IMR-90 (cell line): ENCODE data around the gene VAV3. TPM values are rescaled to one million over a fixed set of nuclear protein-coding genes. Genes with fewer than 3 reads are reported as not detected.

ENCODE experiments used
- ATAC-seq: fragments of 200-7000 bp; cut with Tn5 transposase; 2 replicates; pipeline ENCODE4 v1.9.1; 2020; ENCODE audit warnings: low read depth, mild to moderate bottlenecking, moderate library complexity
- BruUV-seq: library from RNA; stranded (reverse); fragments of 400-500 nt; replicated peaks from 2 replicates; lab custom pipeline; 2021; lab: Mats Ljungman, UMichigan
- CTCF ChIA-PET: fragments of 300-600 bp; formaldehyde crosslinking; extraction: SDS; loops from one replicate; lab custom pipeline; 2021; ENCODE audit warnings: antibody characterized with exemption; lab: Yijun Ruan, JAX
- POLR2A ChIA-PET: fragments of 300-600 bp; sonication (Branson Sonifier 250); formaldehyde crosslinking; loops from one replicate; lab custom pipeline; 2022; ENCODE audit warnings: antibody characterized with exemption; ENCODE audit not compliant: unreplicated experiment; lab: Charles Lee
- DNase-seq: peaks from one replicate; pipeline ENCODE4 v3.0.0; 2013
- H2AFZ ChIP-seq: replicated peaks from 2 replicates; pipeline ENCODE3; 2013; ENCODE audit warnings: low read length, mild to moderate bottlenecking; ENCODE audit not compliant: poor library complexity
- H2AK5ac ChIP-seq: 2 replicates; pipeline ENCODE4 v1.6.1; 2013; ENCODE audit warnings: low read depth, low read length, inconsistent platforms
- H2AK9ac ChIP-seq: replicated peaks from 2 replicates; pipeline ENCODE3; 2013; ENCODE audit warnings: mild to moderate bottlenecking, low read depth, low read length, moderate library complexity; ENCODE audit not compliant: poor library complexity
- H2BK120ac ChIP-seq: 2 replicates; pipeline ENCODE4 v1.6.1; 2013; ENCODE audit warnings: low read depth, low read length, inconsistent platforms
- H2BK15ac ChIP-seq: 3 replicates; pipeline ENCODE4 v1.6.1; 2013; ENCODE audit warnings: low read depth, low read length, inconsistent platforms
- H2BK20ac ChIP-seq: 2 replicates; pipeline ENCODE4 v1.6.1; 2013; ENCODE audit warnings: low read depth, mild to moderate bottlenecking, inconsistent platforms, low read length, moderate library complexity
- H2BK5ac ChIP-seq: 2 replicates; pipeline ENCODE4 v1.6.1; 2013; ENCODE audit warnings: mild to moderate bottlenecking, low read depth, low read length, inconsistent platforms; ENCODE audit not compliant: poor library complexity, severe bottlenecking
- H3K14ac ChIP-seq: replicated peaks from 2 replicates; pipeline ENCODE4 v1.6.1; 2013; ENCODE audit warnings: low read depth, low read length, inconsistent platforms
- H3K18ac ChIP-seq: 2 replicates; pipeline ENCODE4 v1.6.1; 2013; ENCODE audit warnings: low read depth, low read length, control low read depth
- H3K23ac ChIP-seq: 2 replicates; pipeline ENCODE4 v1.6.1; 2013; ENCODE audit warnings: low read depth, low read length, inconsistent platforms
- H3K27ac ChIP-seq: 2 replicates; pipeline ENCODE4 v1.5.1; 2013; ENCODE audit warnings: mild to moderate bottlenecking, control low read depth, low read length; ENCODE audit not compliant: insufficient read depth
- H3K27me3 ChIP-seq: 2 replicates; pipeline ENCODE4 v1.6.1; 2013; ENCODE audit warnings: low read length; ENCODE audit not compliant: control insufficient read depth, insufficient read depth
- H3K36me3 ChIP-seq: 2 replicates; pipeline ENCODE4 v1.6.1; 2013; ENCODE audit warnings: low read length, mixed read lengths; ENCODE audit not compliant: control insufficient read depth, insufficient read depth
- H3K4ac ChIP-seq: 2 replicates; pipeline ENCODE4 v1.6.1; 2013; ENCODE audit warnings: low read depth, low read length, inconsistent platforms
- H3K4me1 ChIP-seq: 2 replicates; pipeline ENCODE4 v1.6.1; 2013; ENCODE audit warnings: low read length, mixed read lengths; ENCODE audit not compliant: control insufficient read depth, insufficient read depth
- H3K4me2 ChIP-seq: 2 replicates; pipeline ENCODE4 v1.6.1; 2013; ENCODE audit warnings: low read depth, mild to moderate bottlenecking, control low read depth, low read length, moderate library complexity
- H3K4me3 ChIP-seq: 2 replicates; pipeline ENCODE4 v1.5.1; 2013; ENCODE audit warnings: low read depth, mild to moderate bottlenecking, control low read depth, low read length, moderate library complexity; ENCODE audit not compliant: insufficient read depth
- H3K56ac ChIP-seq: 2 replicates; pipeline ENCODE4 v1.6.1; 2013; ENCODE audit warnings: low read length, inconsistent platforms; ENCODE audit not compliant: insufficient read depth; ENCODE audit errors: extremely low read depth
- H3K79me1 ChIP-seq, 2 experiments: 2 replicates each; pipeline ENCODE4 v1.6.1; 2013; ENCODE audit warnings: low read length in 2 of 2, inconsistent platforms in 1 of 2, low read depth in 1 of 2
- H3K9ac ChIP-seq: 2 replicates; pipeline ENCODE4 v1.6.1; 2013; ENCODE audit warnings: low read depth, low read length, control low read depth
- H3K9me1 ChIP-seq: 2 replicates; pipeline ENCODE4 v1.6.1; 2013; ENCODE audit warnings: low read length, inconsistent platforms; ENCODE audit not compliant: insufficient read depth
- H3K9me3 ChIP-seq: 2 replicates; pipeline ENCODE4 v1.6.1; 2013; ENCODE audit warnings: low read length; ENCODE audit not compliant: control insufficient read depth, insufficient read depth
- H4K20me1 ChIP-seq: 2 replicates; pipeline ENCODE4 v1.6.1; 2013; ENCODE audit warnings: low read length, inconsistent platforms; ENCODE audit not compliant: insufficient read depth
- H4K5ac ChIP-seq: 2 replicates; pipeline ENCODE4 v1.6.1; 2013; ENCODE audit warnings: mild to moderate bottlenecking, low read depth, low read length, control low read depth
- H4K8ac ChIP-seq, 2 experiments: 2 replicates each; pipeline ENCODE4 v1.6.1; 2013; ENCODE audit warnings: low read depth in 2 of 2, low read length in 2 of 2, control low read depth in 1 of 2, inconsistent platforms in 1 of 2
- H4K91ac ChIP-seq: 2 replicates; pipeline ENCODE4 v1.6.1; 2013; ENCODE audit warnings: low read depth, low read length, inconsistent platforms; ENCODE audit not compliant: insufficient read depth
- BHLHE40 ChIP-seq: fragments of 150-350 bp; IDR thresholded peaks from 2 replicates; pipeline ENCODE4 v1.6.1; 2016; ENCODE audit warnings: mild to moderate bottlenecking, low read depth, low read length
- MAZ ChIP-seq: IDR thresholded peaks from 2 replicates; pipeline ENCODE4 v1.6.1; 2012; ENCODE audit warnings: low read depth, mild to moderate bottlenecking, low read length, improper control_type of control experiment, moderate library complexity, borderline replicate concordance
- MXI1 ChIP-seq: IDR thresholded peaks from 2 replicates; pipeline ENCODE4 v1.6.1; 2012; ENCODE audit warnings: low read depth, mild to moderate bottlenecking, low read length, moderate library complexity, borderline replicate concordance
- RCOR1 ChIP-seq: IDR thresholded peaks from 2 replicates; pipeline ENCODE4 v1.6.1; 2012; ENCODE audit warnings: mild to moderate bottlenecking, low read length, improper control_type of control experiment; ENCODE audit not compliant: insufficient replicate concordance
- RFX5 ChIP-seq: IDR thresholded peaks from 2 replicates; pipeline ENCODE4 v1.8.0; 2012; ENCODE audit warnings: low read depth, mild to moderate bottlenecking, low read length, moderate library complexity
- SMC3 ChIP-seq: fragments of 150-350 bp; IDR thresholded peaks from 2 replicates; pipeline ENCODE4 v1.6.1; 2016; ENCODE audit warnings: low read depth, mild to moderate bottlenecking, antibody characterized with exemption, low read length, moderate library complexity
- WGBS, 2 experiments: methylation state at CpG; one replicate each; pipeline versions ENCODE4 v1.1.5 to v1.1.7; 2013; ENCODE audit warnings: missing lambda C conversion rate in 2 of 2; ENCODE audit not compliant: insufficient read length in 1 of 2; ENCODE audit errors: extremely low coverage in 2 of 2; 5-methylcytosine and 5-hydroxymethylcytosine counted together
- dilution Hi-C: fragments of 300-500 bp; cut with HindIII; formaldehyde crosslinking; loops from one replicate; pipeline ENCODE4 v1.14.3; 2018; ENCODE audit warnings: low sequenced_read_pairs; ENCODE audit not compliant: unreplicated experiment
- in situ Hi-C: fragments of 300-500 bp; cut with MboI; formaldehyde crosslinking; loops from 3 replicates; pipeline ENCODE4 v1.14.3; 2019; ENCODE audit warnings: low sequenced_read_pairs, inconsistent platforms, mixed read lengths
- intact Hi-C: fragments of 100-400 bp; cut with micrococcal nuclease; formaldehyde crosslinking; loops from 2 replicates; pipeline ENCODE4 v1.10.0; 2022
- polyA plus RNA-seq, 3 experiments: library from polyadenylated mRNA; depleted of rRNA; stranded (reverse); fragments of >200 nt; gene quantifications; 2 replicates each; pipeline ENCODE4 v1.2.3, GENCODE V29; 2012; ENCODE audit warnings: low replicate concordance in 1 of 3
- total RNA-seq: library from RNA; depleted of rRNA; stranded (reverse); fragments of >200 nt; gene quantifications from 2 replicates; pipeline ENCODE4 v1.2.3, GENCODE V29; 2012
- TF ChIP-seq, protein P1 (sequence below): conservative IDR thresholded peaks from 2 replicates; pipeline ENCODE4 v1.5.1; 2012; ENCODE audit warnings: mild to moderate bottlenecking, low read depth, low read length, improper control_type of control experiment

Gene VAV3
- total and polyA plus RNA-seq, 2 of the 4 experiments (the other 2 are of a cell fraction) = 0.12 to 0.18 TPM

DNA sequence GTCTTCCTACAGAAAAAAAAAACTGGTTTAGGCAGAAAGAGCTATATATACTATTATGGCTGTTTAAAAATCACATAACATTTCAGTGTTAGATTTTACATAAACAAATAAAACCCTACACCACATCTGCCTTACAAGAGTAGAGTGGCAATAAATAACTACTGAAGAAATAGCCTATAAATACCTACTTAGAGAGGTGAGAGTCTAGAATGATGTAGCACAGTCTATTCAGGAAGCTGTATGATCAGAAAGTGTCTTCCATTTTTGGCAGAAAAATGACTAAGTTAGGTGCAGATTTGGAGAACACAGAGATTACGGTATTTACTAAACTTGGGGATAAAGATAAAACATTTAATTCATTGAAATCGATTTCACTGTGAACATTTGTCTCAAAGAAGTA is 75.5 kb downstream of the VAV3 start:
- Histone ChIP-seq H3K18ac (no peak overlapping the region), H3K27me3 (no peaks in the 10 kb centered on the region), H3K9me3 (no peaks in the 10 kb centered on the region), H3K36me3 (no peaks in the 10 kb centered on the region), H2AK9ac (no peak overlapping the region), H2BK20ac (no peak overlapping the region), H3K27ac (no peak overlapping the region), H4K20me1 (no peaks in the 10 kb centered on the region), H3K4ac (no peak overlapping the region), H3K23ac (no peak overlapping the region), H3K79me1 (no peaks in the 10 kb centered on the region), H2AK5ac (no peak overlapping the region), H4K8ac (no peak overlapping the region), H3K4me3 (no peak overlapping the region), H3K9me1 (no peaks in the 10 kb centered on the region), H4K5ac (no peak overlapping the region), H2BK15ac (no peak overlapping the region), H3K56ac (no peak overlapping the region), H3K14ac (no peak overlapping the region), H2AFZ (no peak overlapping the region), H3K4me2 (no peak overlapping the region), H4K91ac (no peak overlapping the region), H3K9ac (no peak overlapping the region), H2BK5ac (no peak overlapping the region), H3K4me1 (no peaks in the 10 kb centered on the region), H2BK120ac (no peak overlapping the region)
- CTCF ChIA-PET = interaction anchor here (0.6 kb wide), 1 partner anchor 16 kb away, joined by 3 read pairs; no protein-coding TSS in a partner anchor
- no peak for ATAC-seq
- intact Hi-C loops (no loop called here), in situ Hi-C loops (no loop called here), dilution Hi-C loops (no loop called here)
- BruUV-seq = no TSS peak
- TF ChIP-seq SMC3 = no peak
- no peak for TF ChIP-seq BHLHE40
- no peak for TF ChIP-seq MAZ
- TF ChIP-seq, protein P1, sequence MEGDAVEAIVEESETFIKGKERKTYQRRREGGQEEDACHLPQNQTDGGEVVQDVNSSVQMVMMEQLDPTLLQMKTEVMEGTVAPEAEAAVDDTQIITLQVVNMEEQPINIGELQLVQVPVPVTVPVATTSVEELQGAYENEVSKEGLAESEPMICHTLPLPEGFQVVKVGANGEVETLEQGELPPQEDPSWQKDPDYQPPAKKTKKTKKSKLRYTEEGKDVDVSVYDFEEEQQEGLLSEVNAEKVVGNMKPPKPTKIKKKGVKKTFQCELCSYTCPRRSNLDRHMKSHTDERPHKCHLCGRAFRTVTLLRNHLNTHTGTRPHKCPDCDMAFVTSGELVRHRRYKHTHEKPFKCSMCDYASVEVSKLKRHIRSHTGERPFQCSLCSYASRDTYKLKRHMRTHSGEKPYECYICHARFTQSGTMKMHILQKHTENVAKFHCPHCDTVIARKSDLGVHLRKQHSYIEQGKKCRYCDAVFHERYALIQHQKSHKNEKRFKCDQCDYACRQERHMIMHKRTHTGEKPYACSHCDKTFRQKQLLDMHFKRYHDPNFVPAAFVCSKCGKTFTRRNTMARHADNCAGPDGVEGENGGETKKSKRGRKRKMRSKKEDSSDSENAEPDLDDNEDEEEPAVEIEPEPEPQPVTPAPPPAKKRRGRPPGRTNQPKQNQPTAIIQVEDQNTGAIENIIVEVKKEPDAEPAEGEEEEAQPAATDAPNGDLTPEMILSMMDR = no peak
- no peak for TF ChIP-seq RFX5
- TF ChIP-seq MXI1 = no peak
- TF ChIP-seq RCOR1 = no peak
- no peak for DNase-seq
- POLR2A ChIA-PET = no interaction called here
- no CpG with 5 or more reads among the region's 2 CpGs for WGBS, 2 experiments
